Uterus (tissue), 2 donors: Measurements from ENCODE around the gene HPSE2.

ENCODE experiments used
- POLR2A ChIP-seq, 2 donors: fragments of 450-650 bp; IDR thresholded peaks; one replicate each; pipeline ENCODE4 v1.6.1; 2016; ENCODE audit warnings: antibody characterized with exemption in 2 of 2, mild to moderate bottlenecking in 1 of 2, moderate library complexity in 1 of 2
- TF ChIP-seq, protein P1 (sequence below), 4 experiments: fragments of 200-600 bp in 2 of 4; fragments of 450-650 bp in 2 of 4; sonication (generic) in 2 of 4; IDR thresholded peaks; one replicate each; pipeline ENCODE4 v1.5.1; 2016 to 2019; ENCODE audit warnings: antibody characterized with exemption in 4 of 4, mild to moderate bottlenecking in 2 of 4, moderate library complexity in 1 of 4

DNA sequence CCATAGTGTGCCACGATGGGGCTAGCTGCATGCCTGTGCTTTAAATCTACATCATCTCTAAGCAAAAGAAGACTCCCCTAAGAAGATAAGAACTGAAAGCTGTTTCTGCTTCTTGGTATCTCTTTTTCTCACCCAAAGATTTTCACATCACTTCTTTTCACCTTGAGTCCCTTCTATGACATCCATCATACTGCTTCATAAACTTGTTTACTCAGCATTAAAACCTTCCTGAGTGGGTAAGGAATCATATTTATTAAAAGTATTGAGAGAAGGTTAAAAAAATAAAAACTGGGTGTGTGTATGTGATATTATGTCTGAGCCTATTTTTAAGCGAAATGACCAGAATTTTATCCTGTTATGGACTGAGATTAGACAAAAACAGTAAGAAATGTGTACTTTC, 150.3 kb downstream of the HPSE2 start:
- TF ChIP-seq, protein P1, sequence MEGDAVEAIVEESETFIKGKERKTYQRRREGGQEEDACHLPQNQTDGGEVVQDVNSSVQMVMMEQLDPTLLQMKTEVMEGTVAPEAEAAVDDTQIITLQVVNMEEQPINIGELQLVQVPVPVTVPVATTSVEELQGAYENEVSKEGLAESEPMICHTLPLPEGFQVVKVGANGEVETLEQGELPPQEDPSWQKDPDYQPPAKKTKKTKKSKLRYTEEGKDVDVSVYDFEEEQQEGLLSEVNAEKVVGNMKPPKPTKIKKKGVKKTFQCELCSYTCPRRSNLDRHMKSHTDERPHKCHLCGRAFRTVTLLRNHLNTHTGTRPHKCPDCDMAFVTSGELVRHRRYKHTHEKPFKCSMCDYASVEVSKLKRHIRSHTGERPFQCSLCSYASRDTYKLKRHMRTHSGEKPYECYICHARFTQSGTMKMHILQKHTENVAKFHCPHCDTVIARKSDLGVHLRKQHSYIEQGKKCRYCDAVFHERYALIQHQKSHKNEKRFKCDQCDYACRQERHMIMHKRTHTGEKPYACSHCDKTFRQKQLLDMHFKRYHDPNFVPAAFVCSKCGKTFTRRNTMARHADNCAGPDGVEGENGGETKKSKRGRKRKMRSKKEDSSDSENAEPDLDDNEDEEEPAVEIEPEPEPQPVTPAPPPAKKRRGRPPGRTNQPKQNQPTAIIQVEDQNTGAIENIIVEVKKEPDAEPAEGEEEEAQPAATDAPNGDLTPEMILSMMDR (IDR thresholded peaks at IDR 0.05): no peak
- TF ChIP-seq POLR2A (IDR thresholded peaks at IDR 0.05): no peak
